GM12878 (cell line): ENCODE results near the gene PEX11B. TPM values are rescaled to one million over a fixed set of nuclear protein-coding genes. Genes with fewer than 3 reads are reported as not detected.

Experiments used
- BACH1 ChIP-seq: fragments of 450-650 bp; IDR thresholded peaks from 2 replicates; pipeline ENCODE4 v1.6.1; 2017; ENCODE audit warnings: mild to moderate bottlenecking, borderline replicate concordance
- BCL11A ChIP-seq: IDR thresholded peaks from 2 replicates; pipeline ENCODE4 v1.6.1; 2011; ENCODE audit warnings: low read depth, low read length
- CBX3 ChIP-seq: fragments of 200-600 bp; sonication (generic); IDR thresholded peaks from 2 replicates; pipeline ENCODE4 v1.6.1; 2016; ENCODE audit warnings: low read depth, borderline replicate concordance
- CEBPB ChIP-seq, 2 experiments: fragments of 150-350 bp in 1 of 2; IDR thresholded peaks; 2 replicates each; pipeline ENCODE4 v1.6.1; 2012 to 2014; ENCODE audit warnings: low read depth in 2 of 2, low read length in 2 of 2, borderline replicate concordance in 1 of 2, inconsistent platforms in 1 of 2
- CTCF ChIP-seq, 3 experiments: IDR thresholded peaks in 2 of 3; conservative IDR thresholded peaks in 1 of 3; 2 replicates each; pipeline ENCODE4 v1.5.1; 2011; ENCODE audit warnings: low read depth in 3 of 3, low read length in 3 of 3, mild to moderate bottlenecking in 3 of 3, control low read depth in 2 of 3, moderate library complexity in 2 of 3, inconsistent platforms in 1 of 3, mixed read lengths in 1 of 3; ENCODE audit not compliant: control insufficient read depth in 2 of 3, insufficient read depth in 1 of 3; ENCODE audit errors: extremely low read depth in 1 of 3
- ELK1 ChIP-seq: IDR thresholded peaks from 2 replicates; pipeline ENCODE4 v1.6.1; 2012; ENCODE audit warnings: low read depth, low read length, improper control_type of control experiment
- ETV6 ChIP-seq, 2 experiments: fragments of 450-650 bp in 1 of 2; IDR thresholded peaks in 1 of 2; conservative IDR thresholded peaks in 1 of 2; 2 replicates each; pipeline ENCODE4 v1.6.1; 2014; ENCODE audit warnings: antibody characterized with exemption in 1 of 2, borderline replicate concordance in 1 of 2, low read depth in 1 of 2, mild to moderate bottlenecking in 1 of 2, moderate library complexity in 1 of 2
- HCFC1 ChIP-seq: fragments of 150-350 bp; IDR thresholded peaks from 2 replicates; pipeline ENCODE4 v1.6.1; 2014; ENCODE audit warnings: low read length
- JUND ChIP-seq: IDR thresholded peaks from 2 replicates; pipeline ENCODE4 v1.6.1; 2012; ENCODE audit warnings: low read depth, mild to moderate bottlenecking, low read length, improper control_type of control experiment, moderate library complexity
- PBX3 ChIP-seq: IDR thresholded peaks from 2 replicates; pipeline ENCODE4 v1.6.1; 2011; ENCODE audit warnings: mild to moderate bottlenecking, low read depth, low read length, moderate library complexity; ENCODE audit not compliant: insufficient replicate concordance
- RFX5 ChIP-seq: IDR thresholded peaks from 2 replicates; pipeline ENCODE4 v1.6.1; 2011; ENCODE audit warnings: low read depth, low read length, improper control_type of control experiment
- SIN3A ChIP-seq: IDR thresholded peaks from 2 replicates; pipeline ENCODE4 v1.6.1; 2012; ENCODE audit warnings: low read depth, low read length, improper control_type of control experiment
- SPI1 ChIP-seq: IDR thresholded peaks from 2 replicates; pipeline ENCODE4 v1.6.1; 2011; ENCODE audit warnings: low read depth, mild to moderate bottlenecking, low read length, moderate library complexity, borderline replicate concordance; ENCODE audit not compliant: insufficient read depth
- SUZ12 ChIP-seq: fragments of 200-600 bp; sonication (generic); IDR thresholded peaks from one replicate; pipeline ENCODE4 v1.6.1; 2018; ENCODE audit warnings: antibody characterized with exemption, mild to moderate bottlenecking; ENCODE audit not compliant: unreplicated experiment
- TARDBP ChIP-seq: IDR thresholded peaks from 2 replicates; pipeline ENCODE4 v1.6.1; 2016; ENCODE audit warnings: borderline replicate concordance
- USF2 ChIP-seq: IDR thresholded peaks from 2 replicates; pipeline ENCODE4 v1.6.1; 2011; ENCODE audit warnings: low read depth, low read length, improper control_type of control experiment, borderline replicate concordance
- YBX1 ChIP-seq: fragments of 450-650 bp; IDR thresholded peaks from 2 replicates; pipeline ENCODE4 v1.6.1; 2016; ENCODE audit warnings: antibody characterized with exemption
- polyA plus RNA-seq, 11 experiments: library from polyadenylated mRNA; depleted of rRNA in 4 of 11; unstranded in 6 of 11; stranded (reverse) in 5 of 11; fragments of >200 nt; fragmentation: Nextera tagmentation in 4 of 11; fragmentation: Illumina TruSeq in 1 of 11; extraction: Ambion mirVana in 4 of 11; extraction: Trizol in 1 of 11; gene quantifications; 1 replicate in 1 of 11; 2 replicates in 10 of 11; pipeline versions ENCODE4 v1.2.1 to v1.2.3, GENCODE V29; 2011 to 2016; ENCODE audit warnings: inconsistent platforms in 2 of 11, missing spikeins in 2 of 11, low read depth in 1 of 11
- total RNA-seq, 4 experiments: library from RNA; depleted of rRNA in 3 of 4; stranded (reverse); fragments of >200 nt in 3 of 4; fragmentation: Illumina TruSeq in 1 of 4; extraction: Trizol in 1 of 4; gene quantifications; 2 replicates each; pipeline versions ENCODE4 v1.2.1 to v1.2.3, GENCODE V29; 2013 to 2021
- TF ChIP-seq, protein P1 (sequence below): fragments of 450-650 bp; IDR thresholded peaks from 2 replicates; pipeline ENCODE4 v1.6.1; 2017; ENCODE audit warnings: antibody characterized with exemption, mild to moderate bottlenecking, moderate library complexity
- TF ChIP-seq, protein P2 (sequence below): fragments of 450-650 bp; IDR thresholded peaks from 2 replicates; pipeline ENCODE4 v1.6.1; 2016; ENCODE audit warnings: mild to moderate bottlenecking

PEX11B gene
- total and polyA plus RNA-seq, 10 of the 15 experiments (the other 5 are each of a cell fraction or from before 2014, with no cell fraction given): 24.9 to 129 (median 40.7) TPM

- TF ChIP-seq CTCF (IDR thresholded peaks at IDR 0.05 in 2 of 3, conservative IDR thresholded peaks at IDR 0.05 in 1 of 3; ENCODE audit: control insufficient read depth in 2 of 3, extremely low read depth in 1 of 3, insufficient read depth in 1 of 3, low read depth in 3 of 3, low read length in 3 of 3): peak; percentile 37 to 67 (median 58)
- TF ChIP-seq CBX3: no peak
- TF ChIP-seq, protein P1, sequence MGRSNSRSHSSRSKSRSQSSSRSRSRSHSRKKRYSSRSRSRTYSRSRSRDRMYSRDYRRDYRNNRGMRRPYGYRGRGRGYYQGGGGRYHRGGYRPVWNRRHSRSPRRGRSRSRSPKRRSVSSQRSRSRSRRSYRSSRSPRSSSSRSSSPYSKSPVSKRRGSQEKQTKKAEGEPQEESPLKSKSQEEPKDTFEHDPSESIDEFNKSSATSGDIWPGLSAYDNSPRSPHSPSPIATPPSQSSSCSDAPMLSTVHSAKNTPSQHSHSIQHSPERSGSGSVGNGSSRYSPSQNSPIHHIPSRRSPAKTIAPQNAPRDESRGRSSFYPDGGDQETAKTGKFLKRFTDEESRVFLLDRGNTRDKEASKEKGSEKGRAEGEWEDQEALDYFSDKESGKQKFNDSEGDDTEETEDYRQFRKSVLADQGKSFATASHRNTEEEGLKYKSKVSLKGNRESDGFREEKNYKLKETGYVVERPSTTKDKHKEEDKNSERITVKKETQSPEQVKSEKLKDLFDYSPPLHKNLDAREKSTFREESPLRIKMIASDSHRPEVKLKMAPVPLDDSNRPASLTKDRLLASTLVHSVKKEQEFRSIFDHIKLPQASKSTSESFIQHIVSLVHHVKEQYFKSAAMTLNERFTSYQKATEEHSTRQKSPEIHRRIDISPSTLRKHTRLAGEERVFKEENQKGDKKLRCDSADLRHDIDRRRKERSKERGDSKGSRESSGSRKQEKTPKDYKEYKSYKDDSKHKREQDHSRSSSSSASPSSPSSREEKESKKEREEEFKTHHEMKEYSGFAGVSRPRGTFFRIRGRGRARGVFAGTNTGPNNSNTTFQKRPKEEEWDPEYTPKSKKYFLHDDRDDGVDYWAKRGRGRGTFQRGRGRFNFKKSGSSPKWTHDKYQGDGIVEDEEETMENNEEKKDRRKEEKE: no peak
- TF ChIP-seq SUZ12: no peak
- TF ChIP-seq BACH1: peak; percentile 51; the same call in 1 of the 2 replicates
- peak; percentile 32; the same call in 1 of the 2 replicates for TF ChIP-seq SPI1
- TF ChIP-seq, protein P2, sequence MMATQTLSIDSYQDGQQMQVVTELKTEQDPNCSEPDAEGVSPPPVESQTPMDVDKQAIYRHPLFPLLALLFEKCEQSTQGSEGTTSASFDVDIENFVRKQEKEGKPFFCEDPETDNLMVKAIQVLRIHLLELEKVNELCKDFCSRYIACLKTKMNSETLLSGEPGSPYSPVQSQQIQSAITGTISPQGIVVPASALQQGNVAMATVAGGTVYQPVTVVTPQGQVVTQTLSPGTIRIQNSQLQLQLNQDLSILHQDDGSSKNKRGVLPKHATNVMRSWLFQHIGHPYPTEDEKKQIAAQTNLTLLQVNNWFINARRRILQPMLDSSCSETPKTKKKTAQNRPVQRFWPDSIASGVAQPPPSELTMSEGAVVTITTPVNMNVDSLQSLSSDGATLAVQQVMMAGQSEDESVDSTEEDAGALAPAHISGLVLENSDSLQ: peak; percentile 89
- TF ChIP-seq PBX3: no peak
- TF ChIP-seq YBX1: no peak
- peak; percentile 73 for TF ChIP-seq ELK1
- peak in 1 of 2 experiments; percentile 20; a peak in 1 of 4 replicates for TF ChIP-seq ETV6 (conservative IDR thresholded peaks at IDR 0.05 in 1 of 2, IDR thresholded peaks at IDR 0.05 in 1 of 2; ENCODE audit: borderline replicate concordance in 1 of 2, low read depth in 1 of 2)
- TF ChIP-seq SIN3A: peak; percentile 81; the same call in 1 of the 2 replicates
- no peak for TF ChIP-seq USF2
- TF ChIP-seq TARDBP: no peak
- TF ChIP-seq JUND: no peak
- TF ChIP-seq HCFC1: peak; percentile 62; the same call in 1 of the 2 replicates
- TF ChIP-seq RFX5: peak; percentile 64; the same call in 1 of the 2 replicates
- no peak for TF ChIP-seq BCL11A
- TF ChIP-seq CEBPB (IDR thresholded peaks at IDR 0.05; ENCODE audit: borderline replicate concordance in 1 of 2, low read depth in 2 of 2, low read length in 2 of 2): no peak
These were observed 8.8 kb upstream of the PEX11B start, which contains the start of gene RBM8A (continued) for GRCh38 chr1:145927063-145927886.
